ENCODE measurements around the gene SUPT4H1. TPM values are rescaled to one million over a fixed set of nuclear protein-coding genes. Genes with fewer than 3 reads are reported as not detected.

SUPT4H1 gene
- total RNA-seq, 2 donors from 2014 or later, result 41.3 to 50.6 TPM

- ATAC-seq, result no peak
- no peak overlapping the region for H3K27ac Mint-ChIP-seq
These were observed 24.5 kb upstream of the SUPT4H1 start for GRCh38 chr17:58376472-58377000.

GRCh38 chr17:58375811-58376210, 23.8 kb upstream of the SUPT4H1 start:
- Mint-ChIP-seq H3K36me3 (ENCODE audit: low read depth) (peaks cover 2% of the 10 kb centered on the region), H3K4me3 (no peak overlapping the region), H3K27ac (no peak overlapping the region), H3K27me3 (no peaks in the 10 kb centered on the region), H3K4me1 (peaks cover 25% of the 10 kb centered on the region)
- no peaks in the 10 kb centered on the region for H3K9me3 ChIP-seq (ENCODE audit: control insufficient read depth, low read length, poor library complexity, severe bottlenecking)
- ATAC-seq, result no peak
- DNase-seq, result no peak

More at GRCh38 chr17:58376472-58377000, 24.5 kb upstream of the SUPT4H1 start:
- DNase-seq, result no peak
- Mint-ChIP-seq H3K27me3 (no peaks in the 10 kb centered on the region), H3K4me3 (no peak overlapping the region), H3K4me1 (peaks cover 28% of the 10 kb centered on the region), H3K36me3 (ENCODE audit: low read depth) (peaks cover 2% of the 10 kb centered on the region)
- no peaks in the 10 kb centered on the region for H3K9me3 ChIP-seq (ENCODE audit: control insufficient read depth, low read length, poor library complexity, severe bottlenecking)

GRCh38 chr17:58375256-58375655, 23.3 kb upstream of the SUPT4H1 start:
- Mint-ChIP-seq H3K4me1 (peaks cover 24% of the 10 kb centered on the region), H3K4me3 (no peak overlapping the region), H3K27me3 (no peaks in the 10 kb centered on the region), H3K36me3 (ENCODE audit: low read depth) (peaks cover 2% of the 10 kb centered on the region), H3K27ac (no peak overlapping the region)
- DNase-seq (no peak), ATAC-seq (no peak)
- H3K9me3 ChIP-seq (ENCODE audit: control insufficient read depth, low read length, poor library complexity, severe bottlenecking), result no peaks in the 10 kb centered on the region

GRCh38 chr17:58373923-58374322, 21.9 kb upstream of the SUPT4H1 start:
- ATAC-seq (no peak), DNase-seq (no peak)
- H3K36me3 Mint-ChIP-seq (ENCODE audit: low read depth), result peaks cover 2% of the 10 kb centered on the region
- H3K4me3 Mint-ChIP-seq, result no peak overlapping the region
- H3K27me3 Mint-ChIP-seq, result no peaks in the 10 kb centered on the region
- no peak overlapping the region for H3K27ac Mint-ChIP-seq
- H3K9me3 ChIP-seq (ENCODE audit: control insufficient read depth, low read length, poor library complexity, severe bottlenecking), result no peaks in the 10 kb centered on the region
- peaks cover 17% of the 10 kb centered on the region for H3K4me1 Mint-ChIP-seq

- Mint-ChIP-seq H3K4me1 (peaks cover 15% of the 10 kb centered on the region), H3K4me3 (no peak overlapping the region), H3K27me3 (no peaks in the 10 kb centered on the region), H3K36me3 (ENCODE audit: low read depth) (peaks cover 2% of the 10 kb centered on the region), H3K27ac (no peak overlapping the region)
- ATAC-seq (no peak), DNase-seq (no peak)
- H3K9me3 ChIP-seq (ENCODE audit: control insufficient read depth, low read length, poor library complexity, severe bottlenecking), result no peaks in the 10 kb centered on the region
These were observed 21.0 kb upstream of the SUPT4H1 start for GRCh38 chr17:58373003-58373402.

- DNase-seq (no peak), ATAC-seq (no peak)
- Mint-ChIP-seq H3K4me1 (peaks cover 11% of the 10 kb centered on the region), H3K27me3 (no peaks in the 10 kb centered on the region), H3K4me3 (no peak overlapping the region), H3K36me3 (ENCODE audit: low read depth) (peaks cover 2% of the 10 kb centered on the region), H3K27ac (no peak overlapping the region)
- H3K9me3 ChIP-seq (ENCODE audit: control insufficient read depth, low read length, poor library complexity, severe bottlenecking), result no peaks in the 10 kb centered on the region
These were observed 19.4 kb upstream of the SUPT4H1 start for GRCh38 chr17:58371300-58371950.

DNA sequence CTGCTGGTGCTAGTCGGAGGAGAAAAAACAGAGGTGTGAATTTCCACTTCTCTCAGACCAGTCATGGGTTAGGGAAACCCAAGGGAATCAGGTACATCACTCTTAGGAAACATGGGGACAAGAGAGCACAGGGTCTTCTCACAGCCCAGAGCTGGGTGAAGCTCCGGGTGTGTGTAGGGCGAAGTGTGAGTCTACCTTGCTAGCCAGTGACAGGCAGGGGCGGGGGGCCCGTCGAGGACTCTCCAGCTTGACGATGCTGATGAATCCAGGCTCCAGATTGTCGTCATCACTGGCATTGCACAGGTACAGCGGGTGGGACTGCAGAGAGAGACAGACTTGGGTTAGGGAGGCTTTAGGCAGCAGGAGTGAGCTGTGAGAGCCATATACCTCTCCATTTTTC, 18.7 kb upstream of the SUPT4H1 start:
- ATAC-seq (no peak), DNase-seq (no peak)
- Mint-ChIP-seq H3K4me3 (no peak overlapping the region), H3K4me1 (peaks cover 11% of the 10 kb centered on the region), H3K36me3 (ENCODE audit: low read depth) (peaks cover 2% of the 10 kb centered on the region), H3K27ac (no peak overlapping the region), H3K27me3 (no peaks in the 10 kb centered on the region)
- H3K9me3 ChIP-seq (ENCODE audit: control insufficient read depth, low read length, poor library complexity, severe bottlenecking), result no peaks in the 10 kb centered on the region

GRCh38 chr17:58370309-58370708, 18.3 kb upstream of the SUPT4H1 start:
- no peaks in the 10 kb centered on the region for H3K27me3 Mint-ChIP-seq
- no peak for DNase-seq
- no peak overlapping the region for H3K27ac Mint-ChIP-seq

DNA sequence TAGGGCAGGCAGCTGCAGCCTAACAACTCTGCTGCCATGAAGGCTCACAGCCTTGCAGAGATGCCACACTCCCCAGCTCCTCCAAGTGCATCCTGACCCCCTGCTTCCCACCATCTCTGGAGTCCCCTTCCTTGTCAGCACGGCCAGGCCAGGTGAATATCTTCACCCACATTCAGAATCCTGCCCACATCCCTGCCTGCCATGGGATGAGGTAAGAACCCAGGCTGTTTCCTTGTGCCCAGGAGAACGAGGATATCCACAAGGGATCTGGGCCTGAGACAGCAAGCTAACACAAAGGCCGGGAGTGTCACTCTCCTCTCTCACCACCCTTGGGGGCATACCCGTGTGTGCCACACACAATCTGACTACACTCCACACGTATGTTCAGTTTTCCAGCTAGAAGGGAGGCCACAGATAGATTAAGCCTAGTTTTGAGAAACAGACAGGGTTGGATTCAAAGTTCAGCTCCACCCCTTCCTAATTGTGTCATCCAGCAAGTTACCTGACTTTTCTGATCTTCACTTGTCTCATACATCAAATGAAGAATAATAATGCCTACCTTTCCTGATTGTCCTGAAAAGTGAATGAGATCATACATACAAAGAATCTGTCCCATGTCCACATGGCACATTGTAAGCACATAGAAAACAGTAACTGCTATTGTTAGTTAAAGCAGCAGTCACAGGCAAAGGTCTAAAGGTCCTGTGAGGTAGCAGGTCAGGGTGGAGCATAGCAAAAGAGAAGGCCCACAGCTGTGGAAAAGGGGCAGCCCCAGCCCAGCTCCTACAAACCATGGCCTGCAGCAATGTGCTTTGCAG, 17.4 kb upstream of the SUPT4H1 start:
- Mint-ChIP-seq H3K36me3 (ENCODE audit: low read depth) (no peaks in the 10 kb centered on the region), H3K27me3 (no peaks in the 10 kb centered on the region), H3K4me3 (no peak overlapping the region), H3K4me1 (peaks cover 5% of the 10 kb centered on the region), H3K27ac (no peak overlapping the region)
- DNase-seq, result no peak
- no peak for ATAC-seq
- no peaks in the 10 kb centered on the region for H3K9me3 ChIP-seq (ENCODE audit: control insufficient read depth, low read length, poor library complexity, severe bottlenecking)

More at GRCh38 chr17:58370309-58370708, 18.3 kb upstream of the SUPT4H1 start:
- H3K36me3 Mint-ChIP-seq (ENCODE audit: low read depth), result peaks cover 2% of the 10 kb centered on the region
- no peaks in the 10 kb centered on the region for H3K9me3 ChIP-seq (ENCODE audit: control insufficient read depth, low read length, poor library complexity, severe bottlenecking)
- H3K4me3 Mint-ChIP-seq, result no peak overlapping the region
- H3K4me1 Mint-ChIP-seq, result peaks cover 9% of the 10 kb centered on the region
- ATAC-seq, result no peak

DNA sequence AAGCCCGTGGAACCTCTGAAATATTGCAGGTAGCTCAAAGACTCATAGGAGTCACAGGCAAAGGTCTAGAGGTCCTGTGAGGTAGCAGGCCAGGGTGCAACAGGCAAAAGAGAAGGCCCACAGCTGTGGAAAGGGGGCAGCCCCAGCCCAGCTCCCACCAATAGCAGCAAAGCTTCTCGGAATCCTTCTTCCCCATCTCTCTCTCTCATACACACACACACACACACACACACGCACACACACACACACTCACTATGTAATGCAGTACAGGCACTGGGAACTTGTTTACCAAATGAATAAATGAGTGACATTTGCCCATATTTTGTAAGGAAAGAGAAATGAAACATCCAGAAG, 16.8 kb upstream of the SUPT4H1 start:
- H3K4me1 Mint-ChIP-seq, result peaks cover 5% of the 10 kb centered on the region
- no peaks in the 10 kb centered on the region for H3K9me3 ChIP-seq (ENCODE audit: control insufficient read depth, low read length, poor library complexity, severe bottlenecking)
- no peak overlapping the region for H3K4me3 Mint-ChIP-seq
- DNase-seq (no peak), ATAC-seq (no peak)
- no peak overlapping the region for H3K27ac Mint-ChIP-seq
- no peaks in the 10 kb centered on the region for H3K36me3 Mint-ChIP-seq (ENCODE audit: low read depth)
- no peaks in the 10 kb centered on the region for H3K27me3 Mint-ChIP-seq

GRCh38 chr17:58367461-58367860, 15.5 kb upstream of the SUPT4H1 start:
- peaks cover 6% of the 10 kb centered on the region for H3K4me1 Mint-ChIP-seq
- H3K9me3 ChIP-seq (ENCODE audit: control insufficient read depth, low read length, poor library complexity, severe bottlenecking), result no peaks in the 10 kb centered on the region
- no peak for DNase-seq
- no peak for ATAC-seq
- H3K27ac Mint-ChIP-seq, result peak overlapping the region; percentile 9
- no peaks in the 10 kb centered on the region for H3K36me3 Mint-ChIP-seq (ENCODE audit: low read depth)
- H3K27me3 Mint-ChIP-seq, result no peaks in the 10 kb centered on the region
- H3K4me3 Mint-ChIP-seq, result no peak overlapping the region

DNA sequence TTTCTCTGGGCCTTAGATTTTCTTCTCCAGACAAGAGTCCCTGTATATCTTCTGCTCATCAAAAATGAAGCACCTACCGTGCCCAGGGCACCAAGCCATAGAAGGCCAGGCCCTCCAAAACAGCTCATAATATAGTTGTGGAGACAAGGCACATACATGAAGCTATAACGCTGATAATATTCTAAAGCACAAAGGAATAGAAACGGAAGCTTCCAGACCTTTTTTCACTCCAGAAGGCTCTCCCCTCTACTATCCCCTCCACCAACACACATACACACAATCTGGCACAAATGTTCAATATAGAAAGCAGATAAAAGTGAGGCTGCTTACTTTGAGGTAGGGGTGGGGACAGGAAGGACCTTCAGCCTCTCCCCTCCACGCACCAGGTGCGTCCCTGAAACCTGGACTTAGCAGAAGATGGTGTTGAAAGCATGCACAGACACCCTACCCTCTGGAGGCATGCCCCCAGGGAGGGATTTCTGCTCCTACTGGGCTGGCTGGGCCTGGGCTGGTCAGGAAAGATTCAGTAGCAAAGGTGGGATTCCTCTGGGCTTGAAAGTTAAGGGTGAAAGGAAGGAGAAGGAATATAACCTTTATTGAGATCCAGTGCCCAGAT, 14.1 kb upstream of the SUPT4H1 start:
- H3K36me3 Mint-ChIP-seq (ENCODE audit: low read depth), result peaks cover 5% of the 10 kb centered on the region
- peaks cover 10% of the 10 kb centered on the region for H3K4me1 Mint-ChIP-seq
- no peak overlapping the region for H3K4me3 Mint-ChIP-seq
- no peaks in the 10 kb centered on the region for H3K9me3 ChIP-seq (ENCODE audit: control insufficient read depth, low read length, poor library complexity, severe bottlenecking)
- no peak for ATAC-seq
- no peak for DNase-seq
- H3K27ac Mint-ChIP-seq, result no peak overlapping the region
- no peaks in the 10 kb centered on the region for H3K27me3 Mint-ChIP-seq

GRCh38 chr17:58365185-58365979, 13.4 kb upstream of the SUPT4H1 start:
- no peak overlapping the region for H3K27ac Mint-ChIP-seq
- ATAC-seq, result no peak
- H3K36me3 Mint-ChIP-seq (ENCODE audit: low read depth), result peaks cover 5% of the 10 kb centered on the region
- no peak for DNase-seq
- H3K4me1 Mint-ChIP-seq, result peaks cover 12% of the 10 kb centered on the region
- H3K27me3 Mint-ChIP-seq, result no peaks in the 10 kb centered on the region
- H3K9me3 ChIP-seq (ENCODE audit: control insufficient read depth, low read length, poor library complexity, severe bottlenecking), result no peaks in the 10 kb centered on the region
- H3K4me3 Mint-ChIP-seq, result no peak overlapping the region
